Ascending aorta (tissue), 2 donors: ENCODE measurements around the gene PTPRN2. TPM values are rescaled to one million over a fixed set of nuclear protein-coding genes. Genes with fewer than 3 reads are reported as not detected.

Experiments used
- DNase-seq, 2 donors: peaks; one replicate each; pipeline ENCODE4 v3.0.0-alpha.2; 2019; ENCODE audit warnings: low spot score in 2 of 2
- H3K27ac ChIP-seq, 2 donors: fragments of 200-600 bp; sonication (generic); one replicate each; pipeline ENCODE4 v1.5.1; 2016 to 2017; ENCODE audit warnings: mild to moderate bottlenecking in 1 of 2
- H3K27me3 ChIP-seq: fragments of 200-600 bp; sonication (generic); one replicate; pipeline ENCODE4 v1.5.1; 2017
- H3K36me3 ChIP-seq, 2 donors: fragments of 200-600 bp; sonication (generic); one replicate each; pipeline ENCODE4 v1.5.1; 2016
- H3K4me1 ChIP-seq, 2 donors: fragments of 200-600 bp; sonication (generic); one replicate each; pipeline ENCODE4 v1.5.1; 2016 to 2017; ENCODE audit warnings: mild to moderate bottlenecking in 1 of 2
- H3K4me3 ChIP-seq, 2 donors: fragments of 200-600 bp; sonication (generic); one replicate each; pipeline ENCODE4 v1.5.1; 2016 to 2017; ENCODE audit warnings: mild to moderate bottlenecking in 1 of 2
- H3K9me3 ChIP-seq, 2 donors: fragments of 200-600 bp; sonication (generic); one replicate each; pipeline ENCODE4 v1.5.1; 2016
- intact Hi-C: fragments of 100-400 bp; cut with DNase I; formaldehyde crosslinking; loops from one replicate; pipeline ENCODE4 v1.15.1; 2023
- total RNA-seq: library from RNA; depleted of rRNA; stranded (reverse); fragments of >200 nt; gene quantifications from one replicate; pipeline ENCODE4 v1.1.0, GENCODE V29; 2016
- TF ChIP-seq, protein P1 (sequence below), 3 experiments: fragments of 200-600 bp in 2 of 3; fragments of 450-650 bp in 1 of 3; sonication (generic) in 2 of 3; IDR thresholded peaks; one replicate each; pipeline ENCODE4 v1.5.1; 2016 to 2019; ENCODE audit warnings: antibody characterized with exemption in 3 of 3, mild to moderate bottlenecking in 1 of 3, moderate library complexity in 1 of 3

The PTPRN2 gene
- total RNA-seq, 1 donor from 2014 or later, result 7.3 TPM

DNA sequence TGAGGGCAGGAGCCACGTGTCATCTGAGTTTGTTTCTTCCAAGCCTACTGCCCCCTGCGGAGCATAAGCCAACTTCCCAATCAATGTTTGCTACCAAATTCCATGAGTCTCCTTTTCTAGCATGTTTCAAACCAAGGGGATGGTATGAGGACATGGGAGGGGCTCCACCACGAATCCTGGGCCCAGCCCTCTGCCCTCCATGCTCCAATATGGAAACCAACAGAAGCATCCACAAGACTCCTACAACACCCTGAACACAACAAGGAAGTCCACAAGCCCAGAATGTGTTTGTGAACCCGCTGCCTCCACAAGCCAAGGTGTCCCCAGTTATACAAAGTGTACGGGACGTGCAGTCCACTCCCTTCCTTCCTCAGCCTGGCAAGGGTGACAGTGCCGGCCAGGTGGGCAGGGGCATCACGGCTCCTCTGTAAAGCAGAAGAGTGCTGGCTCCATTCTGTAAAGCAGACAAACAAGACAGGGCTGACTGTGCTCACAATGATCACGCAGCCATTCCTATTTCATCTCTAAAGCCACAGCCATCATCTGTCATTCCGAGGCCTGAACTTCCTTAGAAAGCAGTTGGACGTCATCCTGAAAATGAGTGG lies 466.1 kb downstream of the PTPRN2 start:
- peaks cover 0 to 24% of the 10 kb centered on the region in 2 donors for H3K9me3 ChIP-seq
- no peaks in the 10 kb centered on the region for H3K36me3 ChIP-seq
- H3K27ac ChIP-seq, result no peak overlapping the region
- H3K27me3 ChIP-seq, result no peaks in the 10 kb centered on the region
- TF ChIP-seq, protein P1, sequence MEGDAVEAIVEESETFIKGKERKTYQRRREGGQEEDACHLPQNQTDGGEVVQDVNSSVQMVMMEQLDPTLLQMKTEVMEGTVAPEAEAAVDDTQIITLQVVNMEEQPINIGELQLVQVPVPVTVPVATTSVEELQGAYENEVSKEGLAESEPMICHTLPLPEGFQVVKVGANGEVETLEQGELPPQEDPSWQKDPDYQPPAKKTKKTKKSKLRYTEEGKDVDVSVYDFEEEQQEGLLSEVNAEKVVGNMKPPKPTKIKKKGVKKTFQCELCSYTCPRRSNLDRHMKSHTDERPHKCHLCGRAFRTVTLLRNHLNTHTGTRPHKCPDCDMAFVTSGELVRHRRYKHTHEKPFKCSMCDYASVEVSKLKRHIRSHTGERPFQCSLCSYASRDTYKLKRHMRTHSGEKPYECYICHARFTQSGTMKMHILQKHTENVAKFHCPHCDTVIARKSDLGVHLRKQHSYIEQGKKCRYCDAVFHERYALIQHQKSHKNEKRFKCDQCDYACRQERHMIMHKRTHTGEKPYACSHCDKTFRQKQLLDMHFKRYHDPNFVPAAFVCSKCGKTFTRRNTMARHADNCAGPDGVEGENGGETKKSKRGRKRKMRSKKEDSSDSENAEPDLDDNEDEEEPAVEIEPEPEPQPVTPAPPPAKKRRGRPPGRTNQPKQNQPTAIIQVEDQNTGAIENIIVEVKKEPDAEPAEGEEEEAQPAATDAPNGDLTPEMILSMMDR (IDR thresholded peaks at IDR 0.05), result no peak
- no peak for DNase-seq
- intact Hi-C loops, result no loop called here
- H3K4me3 ChIP-seq, result no peak overlapping the region
- no peaks in the 10 kb centered on the region for H3K4me1 ChIP-seq

DNA sequence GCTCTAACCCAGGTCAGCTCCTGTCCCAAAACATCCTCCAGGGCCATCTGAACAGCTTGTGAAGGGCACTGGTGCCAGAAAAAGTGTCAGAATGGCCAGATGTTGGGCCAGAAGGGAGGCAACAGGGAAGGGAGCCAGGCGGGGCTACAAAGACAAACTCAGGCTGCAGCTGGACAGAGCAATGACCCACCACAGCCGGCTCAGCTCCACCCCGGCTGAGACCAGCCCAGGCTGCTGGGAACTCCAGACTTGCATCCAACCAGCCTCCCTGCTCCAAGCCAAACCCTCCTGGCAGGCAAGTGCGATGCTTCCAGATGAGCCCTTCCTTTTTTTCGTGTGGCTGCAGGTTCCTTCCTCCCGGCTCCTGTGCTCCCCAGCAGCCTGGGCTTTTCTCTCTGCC lies 466.9 kb downstream of the PTPRN2 start:
- peaks cover 0 to 26% of the 10 kb centered on the region in 2 donors for H3K9me3 ChIP-seq
- H3K4me1 ChIP-seq, result no peaks in the 10 kb centered on the region
- intact Hi-C loops, result no loop called here
- TF ChIP-seq, protein P1 (IDR thresholded peaks at IDR 0.05), result no peak
- peak in 1 of 2 donors; percentile 40 for DNase-seq
- no peak overlapping the region for H3K27ac ChIP-seq
- no peak overlapping the region for H3K4me3 ChIP-seq
- no peaks in the 10 kb centered on the region for H3K27me3 ChIP-seq
- no peaks in the 10 kb centered on the region for H3K36me3 ChIP-seq

DNA sequence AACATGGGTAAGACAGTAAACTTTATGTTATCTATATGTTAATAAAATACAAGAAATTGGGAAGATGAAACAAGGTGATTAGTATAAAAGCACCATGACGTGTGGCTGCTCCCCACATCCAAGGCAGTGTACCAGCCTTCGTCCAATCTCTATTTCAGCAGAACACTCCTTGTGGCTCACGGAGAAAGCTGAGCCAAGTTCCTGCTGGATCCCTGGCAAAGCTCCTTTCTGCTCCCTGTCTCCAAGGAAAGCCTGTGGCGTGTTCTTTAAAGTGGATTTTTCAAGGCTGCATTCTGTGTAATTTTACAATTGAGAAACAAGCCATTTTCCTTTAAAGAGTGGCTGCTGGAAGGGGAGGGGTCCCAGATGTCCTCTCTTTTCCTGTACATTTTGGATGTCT lies 467.3 kb downstream of the PTPRN2 start:
- H3K27ac ChIP-seq, result no peak overlapping the region
- TF ChIP-seq, protein P1 (IDR thresholded peaks at IDR 0.05), result no peak
- no peaks in the 10 kb centered on the region for H3K36me3 ChIP-seq
- peaks cover 0 to 26% of the 10 kb centered on the region in 2 donors for H3K9me3 ChIP-seq
- intact Hi-C loops, result no loop called here
- no peaks in the 10 kb centered on the region for H3K27me3 ChIP-seq
- no peaks in the 10 kb centered on the region for H3K4me1 ChIP-seq
- no peak for DNase-seq
- no peak overlapping the region for H3K4me3 ChIP-seq

DNA sequence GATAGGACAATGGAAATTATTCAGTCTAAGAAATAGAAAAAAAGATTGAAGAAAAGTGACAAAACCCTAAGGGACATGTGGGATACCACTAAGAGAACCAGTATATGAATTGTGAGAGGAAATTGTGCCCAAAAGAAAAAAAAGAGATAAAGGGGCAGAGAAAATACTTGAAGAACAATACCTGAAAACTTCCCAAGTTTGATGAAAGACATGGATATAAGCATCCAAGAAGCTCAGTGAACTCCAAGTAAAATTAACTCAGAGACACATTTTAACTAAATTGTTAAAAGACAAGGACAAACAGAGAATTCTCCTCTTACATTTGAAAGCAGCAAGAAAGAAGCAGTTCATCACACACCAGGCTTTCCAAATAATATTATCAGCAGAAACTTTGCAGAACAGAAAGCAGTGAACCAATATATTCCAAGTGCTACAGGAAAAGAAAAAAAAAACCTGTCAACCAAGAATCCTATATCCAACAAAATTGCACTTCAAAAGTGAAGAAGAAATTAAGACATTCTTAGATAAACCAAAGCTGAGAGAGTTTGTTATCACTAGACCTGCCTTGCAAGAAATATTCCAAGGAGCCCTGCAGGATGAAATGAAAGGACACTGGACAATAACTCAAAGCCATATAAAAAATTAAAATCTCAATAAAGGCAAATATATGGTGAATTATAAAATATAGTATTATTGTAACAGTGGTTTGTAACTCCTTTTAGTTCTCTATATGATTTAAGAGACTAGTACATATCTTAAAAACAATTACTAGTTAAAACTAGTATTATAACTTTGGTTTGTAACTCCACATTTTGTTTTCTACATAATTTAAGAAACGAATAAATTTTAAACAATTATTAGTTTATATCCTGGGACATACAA lies 470.0 kb downstream of the PTPRN2 start:
- Histone ChIP-seq H3K27me3 (no peaks in the 10 kb centered on the region), H3K4me3 (no peak overlapping the region), H3K27ac (no peak overlapping the region), H3K36me3 (no peaks in the 10 kb centered on the region), H3K4me1 (no peaks in the 10 kb centered on the region), H3K9me3 (peaks cover 0 to 26% of the 10 kb centered on the region in 2 donors)
- DNase-seq, result no peak
- TF ChIP-seq, protein P1 (IDR thresholded peaks at IDR 0.05), result no peak
- intact Hi-C loops, result no loop called here

DNA sequence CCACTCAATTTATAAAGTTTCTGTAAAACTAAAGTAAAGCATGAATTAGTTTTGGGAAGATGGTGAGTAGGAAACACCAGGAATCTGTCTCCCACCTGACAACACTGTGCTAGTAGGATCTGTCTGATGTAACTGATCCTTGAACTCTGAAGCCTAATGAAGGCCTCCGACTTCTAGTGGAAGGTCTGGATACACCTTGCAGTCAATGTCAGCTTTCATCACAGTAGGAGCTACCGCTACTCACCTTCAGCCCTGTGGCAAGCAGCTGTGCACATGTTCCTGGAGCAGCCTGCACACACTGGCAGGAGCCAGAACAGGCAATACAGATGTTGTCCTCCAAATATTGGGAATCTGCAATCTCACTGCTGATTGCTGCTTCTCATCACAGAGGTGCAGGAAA lies 471.4 kb downstream of the PTPRN2 start:
- H3K4me3 ChIP-seq, result no peak overlapping the region
- intact Hi-C loops, result no loop called here
- H3K4me1 ChIP-seq, result no peaks in the 10 kb centered on the region
- peak in 1 of 2 donors; percentile 21 for DNase-seq
- no peaks in the 10 kb centered on the region for H3K27me3 ChIP-seq
- H3K36me3 ChIP-seq, result no peaks in the 10 kb centered on the region
- peaks cover 0 to 26% of the 10 kb centered on the region in 2 donors for H3K9me3 ChIP-seq
- TF ChIP-seq, protein P1 (IDR thresholded peaks at IDR 0.05), result no peak
- no peak overlapping the region for H3K27ac ChIP-seq
